EL (cell line): ENCODE measurements around the gene TAS2R40.
"Not testable (repeated sequence)": the region's sequence is repeated elsewhere in the genome, so short reads cannot be mapped to it uniquely, and the experiment has no call there.

ENCODE experiments used
- DNase-seq: peaks from one replicate; pipeline ENCODE4 v3.0.0-alpha.2; 2016

TAS2R40 gene

DNA sequence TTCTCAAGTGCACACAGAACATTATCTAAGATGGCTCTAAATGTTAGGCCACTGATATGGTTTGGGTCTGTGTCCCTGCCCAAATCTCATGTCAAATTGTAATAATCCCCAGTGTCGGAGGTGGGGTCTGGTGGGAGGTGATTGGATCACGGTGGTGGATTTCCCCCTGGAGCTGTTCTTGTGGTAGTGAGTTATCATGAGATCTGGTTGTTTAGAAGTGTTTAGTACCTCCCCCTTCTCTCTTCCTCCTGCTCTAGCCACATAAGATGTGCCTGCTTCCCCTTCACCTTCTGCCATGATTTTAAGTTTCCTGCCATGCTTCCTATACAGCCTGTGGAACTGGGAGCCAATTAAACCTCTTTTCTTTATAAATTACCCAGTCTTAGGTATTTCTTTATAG lies 30.2 kb downstream of the TAS2R40 start:
- no peak for DNase-seq

DNA sequence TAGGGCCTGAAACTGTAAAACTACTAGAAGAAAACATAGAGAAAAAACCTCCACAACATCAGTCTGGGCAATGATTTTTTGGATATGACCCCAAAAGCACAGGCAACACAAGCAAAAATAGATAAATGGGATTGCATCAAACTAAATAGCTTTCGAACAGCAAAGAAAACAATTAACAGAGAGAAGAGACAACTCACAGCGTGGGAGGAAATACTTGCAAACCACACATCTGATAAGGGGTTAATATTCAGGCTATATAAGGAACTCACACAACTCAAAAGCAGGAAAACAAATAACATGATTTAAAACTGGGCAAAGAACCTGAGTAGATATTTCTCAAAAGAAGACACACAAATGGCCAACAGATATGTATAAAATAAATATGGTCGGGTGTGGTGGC lies 33.7 kb downstream of the TAS2R40 start:
- peak; percentile 27 for DNase-seq

DNA sequence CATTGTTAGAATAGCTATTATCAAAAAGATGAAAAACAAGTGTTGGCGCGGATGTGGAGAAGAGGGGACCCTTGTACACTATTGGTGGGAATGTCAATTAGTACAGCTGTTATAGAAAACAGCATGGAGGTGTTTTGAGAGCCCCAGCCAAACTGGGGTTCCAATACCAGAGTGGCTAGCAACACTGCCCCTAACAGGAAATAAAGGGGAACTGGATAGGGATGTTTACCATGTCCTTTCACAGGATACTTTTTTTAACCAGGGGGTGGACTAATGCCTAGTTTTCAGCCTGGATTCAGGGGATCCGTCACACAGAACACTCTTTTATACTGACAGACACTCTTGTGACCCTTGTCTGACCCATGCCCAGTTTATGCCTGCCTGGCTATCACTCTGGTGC lies 34.5 kb downstream of the TAS2R40 start:
- no peak for DNase-seq

DNA sequence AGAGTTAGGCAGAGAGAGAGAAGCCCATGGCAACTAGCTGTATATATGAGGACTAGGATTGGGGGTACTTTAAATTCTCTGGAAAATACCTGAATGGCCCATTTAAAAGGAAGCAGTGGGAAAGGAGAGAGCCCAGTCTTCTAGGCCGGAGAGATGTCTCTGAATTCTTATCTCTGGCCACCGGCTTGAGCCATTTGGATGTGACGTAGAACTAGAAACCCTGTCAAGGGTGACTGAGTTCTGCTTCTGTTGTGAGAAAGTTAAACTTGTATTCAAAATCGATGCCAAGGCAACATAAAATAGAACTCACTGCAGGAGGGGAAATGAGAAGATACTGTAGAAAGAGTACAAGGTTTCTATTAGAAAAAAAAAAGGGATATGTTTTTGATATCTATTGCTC lies 35.1 kb downstream of the TAS2R40 start:
- no peak for DNase-seq

DNA sequence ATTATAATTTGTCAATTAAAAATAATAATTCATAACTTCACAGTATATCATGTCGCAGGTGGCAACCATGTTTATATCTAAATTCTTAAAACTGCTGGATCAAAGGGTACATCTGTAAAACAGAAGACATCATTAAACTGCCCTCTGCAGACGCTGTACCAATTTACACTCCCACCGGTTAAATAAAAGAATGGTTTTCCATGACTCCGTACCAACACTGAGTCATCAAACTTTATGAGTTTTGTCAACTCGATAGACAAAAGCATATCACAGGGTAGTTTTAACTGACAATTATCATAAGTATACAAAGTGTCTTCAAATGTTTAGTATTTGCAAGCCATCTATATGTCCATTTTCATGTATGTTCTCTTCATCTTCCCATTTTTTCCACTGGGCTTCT lies 35.7 kb downstream of the TAS2R40 start:
- DNase-seq: peak; percentile 20

DNA sequence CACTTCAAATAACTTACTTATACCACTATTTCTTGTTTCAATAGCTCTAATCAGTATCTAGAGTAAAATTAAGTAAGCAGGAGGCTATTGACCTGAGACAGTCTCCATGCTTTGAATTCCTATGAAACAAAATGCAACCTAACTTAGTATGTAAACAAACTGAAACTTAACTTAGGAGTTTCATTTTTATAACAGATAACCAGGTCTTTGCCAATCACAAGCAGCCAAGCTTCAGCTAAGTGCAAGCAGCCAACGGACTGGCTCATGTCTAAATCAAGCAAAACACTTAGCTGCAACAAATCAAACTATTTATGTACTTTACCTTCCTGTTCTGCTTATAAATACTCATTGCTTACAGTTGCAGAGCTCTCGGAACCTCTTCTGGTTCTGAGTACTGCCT lies 37.0 kb downstream of the TAS2R40 start:
- DNase-seq: no peak

DNA sequence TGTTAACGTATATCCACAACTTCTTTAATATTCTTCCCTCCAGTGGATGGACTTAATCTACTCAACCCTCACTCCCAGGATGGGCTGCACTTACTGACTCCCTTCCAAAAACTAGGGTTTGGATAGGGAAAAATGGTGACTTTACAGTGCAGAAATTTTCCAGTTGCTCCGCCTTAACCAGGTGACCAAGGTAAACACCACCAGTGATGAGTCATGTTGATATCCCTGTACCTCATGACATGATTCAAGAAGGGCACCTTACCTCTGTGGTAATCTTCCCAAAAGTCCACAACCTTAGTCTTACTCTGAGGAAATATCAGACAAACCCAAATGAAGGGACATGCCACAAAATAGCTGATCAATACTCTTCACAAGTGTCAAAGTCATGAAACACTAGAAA lies 37.9 kb downstream of the TAS2R40 start:
- no peak for DNase-seq

DNA sequence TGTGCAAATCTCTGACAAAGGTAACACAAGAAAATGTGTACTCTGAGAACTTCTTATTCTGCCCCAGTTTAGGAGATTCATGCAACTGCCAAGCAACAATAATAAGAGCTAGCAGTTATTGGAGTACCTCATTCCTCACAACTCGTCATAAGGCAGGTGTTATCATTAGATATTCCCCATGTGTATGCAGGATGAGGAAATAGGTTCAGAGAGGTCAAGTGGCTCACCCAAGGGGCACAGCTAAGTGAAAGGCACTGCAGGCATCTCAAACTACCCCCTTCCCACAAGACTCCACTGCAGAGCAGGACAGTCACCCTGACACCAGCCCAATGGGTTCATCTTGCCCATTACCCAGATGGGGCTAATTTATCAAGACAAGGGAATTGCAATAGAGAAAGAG lies 40.1 kb downstream of the TAS2R40 start:
- no peak for DNase-seq

DNA sequence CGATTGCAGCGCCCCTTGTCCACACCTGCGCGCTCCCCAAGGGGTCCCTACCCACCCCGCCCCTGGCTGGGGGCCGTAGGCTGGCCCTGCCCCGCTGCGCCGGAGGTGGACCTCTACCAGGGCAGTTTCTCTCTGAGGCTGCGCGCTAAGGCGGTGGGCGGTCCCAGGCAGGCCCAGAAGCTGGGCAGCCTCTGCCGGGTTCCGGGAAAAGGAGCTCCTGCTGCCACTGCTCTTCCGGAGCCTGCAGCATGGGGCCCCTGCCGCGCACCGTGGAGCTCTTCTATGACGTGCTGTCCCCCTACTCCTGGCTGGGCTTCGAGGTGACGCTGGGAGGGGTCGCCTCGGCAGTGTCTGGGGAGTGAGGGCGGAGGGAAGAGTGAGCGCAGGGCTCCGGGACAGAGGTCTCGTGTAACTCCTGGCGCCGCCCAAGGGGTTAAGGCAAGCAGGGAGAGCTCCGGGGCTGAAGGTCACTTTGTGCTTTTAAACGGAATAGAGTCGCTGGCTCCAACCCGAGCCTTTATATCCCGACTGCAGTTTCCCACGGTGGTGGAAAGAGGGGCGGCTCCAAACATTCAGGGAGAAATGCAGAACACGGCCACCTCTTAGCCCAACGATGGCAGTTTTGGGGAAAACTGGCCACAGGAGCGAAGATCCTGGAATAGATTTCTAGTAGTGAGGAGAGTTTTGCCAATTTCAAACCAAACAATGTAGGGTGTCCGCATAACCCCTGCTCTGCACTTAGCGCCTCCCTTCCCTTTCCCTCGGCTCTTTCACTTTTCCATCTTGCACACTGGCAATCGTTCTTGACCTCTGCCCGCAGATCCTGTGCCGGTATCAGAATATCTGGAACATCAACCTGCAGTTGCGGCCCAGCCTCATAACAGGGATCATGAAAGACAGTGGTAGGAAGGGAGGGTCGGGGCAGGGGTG lies 41.7 kb downstream of the TAS2R40 start, which contains the start of gene GSTK1:
TSS of gene GSTK1 (plus strand) at position 176 of the 930 bp plus-strand sequence. CDS start at position 249, 73 bp downstream.
- DNase-seq: peak; percentile 69

DNA sequence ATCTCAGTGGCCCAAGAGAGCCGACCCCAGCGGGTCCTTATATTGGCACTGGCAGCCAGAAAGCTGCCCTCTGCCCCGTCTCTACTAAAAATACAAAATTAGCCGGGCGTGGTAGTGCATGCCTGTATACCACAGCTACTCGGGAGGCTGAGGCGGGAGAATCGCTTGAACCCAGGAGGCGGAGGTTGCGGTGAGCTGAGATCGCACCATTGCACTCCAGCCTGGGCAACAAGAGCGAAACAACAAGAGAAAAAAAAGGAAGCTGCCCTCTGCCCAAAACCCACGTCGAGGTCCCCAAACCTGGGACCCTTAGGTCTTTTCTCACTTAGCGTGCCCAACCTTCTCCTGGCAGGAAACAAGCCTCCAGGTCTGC lies 42.3 kb downstream of the TAS2R40 start:
- DNase-seq: not testable (repeated sequence)

DNA sequence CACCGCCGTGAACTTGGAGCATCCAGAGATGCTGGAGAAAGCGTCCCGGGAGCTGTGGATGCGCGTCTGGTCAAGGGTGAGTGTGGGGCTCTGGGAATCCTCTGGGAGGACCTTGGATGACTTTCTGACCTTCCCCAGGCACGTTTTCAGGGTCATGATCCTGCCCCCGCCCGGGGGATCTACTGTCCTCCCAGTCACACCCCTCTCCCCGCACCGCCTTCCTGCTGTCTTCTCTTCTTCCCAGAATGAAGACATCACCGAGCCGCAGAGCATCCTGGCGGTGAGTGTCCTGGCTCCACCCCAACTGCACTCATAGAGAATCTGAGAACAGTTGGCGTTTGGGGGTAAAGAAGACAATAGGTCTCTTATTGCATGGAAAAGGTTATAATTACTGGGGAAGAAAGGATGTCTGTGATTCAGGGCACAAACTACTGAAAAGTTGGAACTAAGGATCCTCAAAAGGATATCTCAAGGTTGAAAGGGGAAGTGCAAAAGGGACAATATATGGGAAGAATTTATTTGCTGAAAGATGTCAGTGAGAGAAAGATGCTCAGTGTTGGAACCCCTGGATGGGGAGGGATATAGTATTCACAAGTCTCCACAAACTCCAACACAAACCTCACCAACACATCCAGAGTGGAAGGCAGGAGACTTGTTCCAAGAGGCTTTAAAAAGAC lies 43.3 kb downstream of the TAS2R40 start:
- no peak for DNase-seq

DNA sequence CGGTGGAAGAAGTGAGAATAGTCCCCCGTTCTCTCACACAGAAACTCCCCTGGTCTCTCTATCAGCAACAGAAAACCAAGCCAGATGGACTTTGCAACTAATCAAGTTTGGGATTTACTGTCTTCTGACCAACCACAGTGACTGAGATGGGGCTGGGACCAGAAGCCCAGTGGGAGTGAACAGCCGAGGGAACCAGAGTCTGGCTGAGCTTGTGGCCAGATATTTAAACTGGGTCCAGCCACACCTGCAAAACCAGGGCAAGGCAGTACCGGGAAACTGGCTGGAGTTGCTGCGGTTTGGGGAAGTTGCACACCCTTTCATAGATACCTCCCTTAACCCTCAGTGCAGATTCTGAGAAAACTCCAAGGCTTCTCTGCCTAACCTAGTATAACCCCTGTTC lies 47.4 kb downstream of the TAS2R40 start:
- no peak for DNase-seq

DNA sequence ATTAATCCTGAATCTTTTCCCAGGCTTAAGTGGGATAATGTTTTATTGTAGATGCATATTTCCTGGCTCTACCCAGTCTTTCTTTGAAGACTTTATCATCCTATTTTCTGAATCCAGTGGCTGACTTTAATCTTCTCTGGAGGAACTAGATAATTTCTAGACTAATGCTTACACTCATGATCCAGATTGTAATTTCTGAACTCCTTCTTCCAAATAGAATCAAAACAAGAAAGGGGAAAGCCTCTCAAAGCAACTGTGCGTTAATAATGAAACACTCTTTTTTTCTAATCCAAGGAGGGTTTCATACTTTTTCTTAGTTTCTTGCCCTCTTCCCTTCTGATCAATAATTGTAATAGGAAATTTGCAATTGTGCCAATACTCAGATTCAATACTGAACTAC lies 49.4 kb downstream of the TAS2R40 start:
- DNase-seq: no peak
